Adrenal gland (tissue), 12 donors: ENCODE data around the gene OR14K1. TPM values are rescaled to one million over a fixed set of nuclear protein-coding genes. Genes with fewer than 3 reads are reported as not detected.
"Not testable (repeated sequence)": the region's sequence is repeated elsewhere in the genome, so short reads cannot be mapped to it uniquely, and the experiment has no call there.

Experiments
- DNase-seq, 7 donors: peaks; one replicate each; pipeline ENCODE4 v3.0.0-alpha.2; 2019 to 2020
- H3K27ac ChIP-seq, 5 donors: fragments of 200-600 bp; sonication (generic) in 4 of 5; 1 replicate in 3 of 5; 2 replicates in 2 of 5; pipeline versions ENCODE4 v1.5.1 to v1.8.0; 2016 to 2020; ENCODE audit warnings: mild to moderate bottlenecking in 1 of 5
- H3K27me3 ChIP-seq: fragments of 200-600 bp; 2 replicates; pipeline ENCODE4 v1.8.0; 2021
- H3K36me3 ChIP-seq, 2 donors: fragments of 200-600 bp; replicated peaks in 1 of 2; 1 replicate in 1 of 2; 2 replicates in 1 of 2; pipeline versions ENCODE4 v1.5.1 to v1.8.0; 2018 to 2022
- H3K4me1 ChIP-seq, 2 donors: fragments of 200-600 bp; replicated peaks in 1 of 2; 1 replicate in 1 of 2; 2 replicates in 1 of 2; pipeline versions ENCODE4 v1.5.1 to v1.8.0; 2018 to 2021
- H3K4me3 ChIP-seq, 4 donors: fragments of 200-600 bp; sonication (generic) in 3 of 4; one replicate each; pipeline ENCODE4 v1.5.1; 2016 to 2018
- H3K9me3 ChIP-seq, 3 donors: fragments of 200-600 bp; sonication (generic) in 1 of 3; replicated peaks in 1 of 3; 1 replicate in 2 of 3; 2 replicates in 1 of 3; pipeline versions ENCODE4 v1.5.1 to v1.8.0; 2016 to 2021
- POLR2A ChIP-seq, 2 donors: fragments of 450-650 bp; IDR thresholded peaks; one replicate each; pipeline ENCODE4 v1.6.1; 2017; ENCODE audit warnings: antibody characterized with exemption in 2 of 2, mild to moderate bottlenecking in 2 of 2, moderate library complexity in 1 of 2
- WGBS, 4 donors: extraction: QIAGEN DNeasy Blood & Tissue Kit in 2 of 4; methylation state at CpG; one replicate each; pipeline versions ENCODE4 v1.1.5 to v1.1.7; 2013 to 2017; 5-methylcytosine and 5-hydroxymethylcytosine counted together
- intact Hi-C, 2 donors: fragments of 100-400 bp; cut with DNase I; formaldehyde crosslinking; loops; one replicate each; pipeline versions ENCODE4 v1.14.1 to v1.15.0; 2022 to 2023
- polyA plus RNA-seq, 3 donors: library from polyadenylated mRNA; stranded (reverse); fragments of 200-250 nt in 2 of 3; fragments of 350-450 nt in 1 of 3; fragmentation: Illumina TruSeq in 1 of 3; extraction: RNeasy Lipid Tissue Mini Kit (QIAGEN cat#74804) in 1 of 3; gene quantifications; one replicate each; pipeline ENCODE4 v1.2.3, GENCODE V29; 2013 to 2014
- total RNA-seq, 9 donors: library from RNA; depleted of rRNA in 4 of 9; stranded (reverse); fragments of >200 nt in 4 of 9; fragments of 120-200 nt in 1 of 9; fragmentation: NEBNext Ultra II Directional in 1 of 9; extraction: Animal tissue kit (Norgen Biotek cat#: 25700) in 1 of 9; gene quantifications; one replicate each; pipeline versions ENCODE4 v1.1.0 to v1.2.4, GENCODE V29; 2013 to 2023
- TF ChIP-seq, protein P1 (sequence below), 6 experiments: fragments of 450-650 bp in 4 of 6; fragments of 200-600 bp in 2 of 6; sonication (generic) in 1 of 6; IDR thresholded peaks; 1 replicate in 5 of 6; 2 replicates in 1 of 6; pipeline versions ENCODE4 v1.5.1 to v1.8.0; 2016 to 2021; ENCODE audit warnings: antibody characterized with exemption in 6 of 6, mild to moderate bottlenecking in 2 of 6, moderate library complexity in 1 of 6
- donor health status: healthy with polysubstance abuse.
- donor health status: Bipolar disorder and iron deficiency.
- donor health status: DM: yes; HTN: yes; CAD: no.
- donor health status: DM: no; HTN: no; CAD: no.
- donor health status: DM: no; HTN: no; CAD: no.
- donor health status: DM: yes; HTN: yes; CAD: no.

OR14K1 gene
- total and polyA plus RNA-seq, 12 donors: 0.11 to 0.94 TPM; not detected in 10

GRCh38 chr1:247746391-247746935, 8.0 kb downstream of the OR14K1 start:
- H3K4me3 ChIP-seq: no peak overlapping the region
- no peaks in the 10 kb centered on the region for H3K27me3 ChIP-seq
- H3K27ac ChIP-seq: no peak overlapping the region
- H3K4me1 ChIP-seq: no peaks in the 10 kb centered on the region
- DNase-seq: no peak
- H3K9me3 ChIP-seq: peaks cover 0 to 7% (median 0%) of the 10 kb centered on the region in 3 donors
- H3K36me3 ChIP-seq: no peaks in the 10 kb centered on the region
- WGBS, 4 donors: 63 to 78% (median 65%) methylated on average over 3 of the region's 3 CpGs
- TF ChIP-seq POLR2A (IDR thresholded peaks at IDR 0.05): no peak
- TF ChIP-seq, protein P1, sequence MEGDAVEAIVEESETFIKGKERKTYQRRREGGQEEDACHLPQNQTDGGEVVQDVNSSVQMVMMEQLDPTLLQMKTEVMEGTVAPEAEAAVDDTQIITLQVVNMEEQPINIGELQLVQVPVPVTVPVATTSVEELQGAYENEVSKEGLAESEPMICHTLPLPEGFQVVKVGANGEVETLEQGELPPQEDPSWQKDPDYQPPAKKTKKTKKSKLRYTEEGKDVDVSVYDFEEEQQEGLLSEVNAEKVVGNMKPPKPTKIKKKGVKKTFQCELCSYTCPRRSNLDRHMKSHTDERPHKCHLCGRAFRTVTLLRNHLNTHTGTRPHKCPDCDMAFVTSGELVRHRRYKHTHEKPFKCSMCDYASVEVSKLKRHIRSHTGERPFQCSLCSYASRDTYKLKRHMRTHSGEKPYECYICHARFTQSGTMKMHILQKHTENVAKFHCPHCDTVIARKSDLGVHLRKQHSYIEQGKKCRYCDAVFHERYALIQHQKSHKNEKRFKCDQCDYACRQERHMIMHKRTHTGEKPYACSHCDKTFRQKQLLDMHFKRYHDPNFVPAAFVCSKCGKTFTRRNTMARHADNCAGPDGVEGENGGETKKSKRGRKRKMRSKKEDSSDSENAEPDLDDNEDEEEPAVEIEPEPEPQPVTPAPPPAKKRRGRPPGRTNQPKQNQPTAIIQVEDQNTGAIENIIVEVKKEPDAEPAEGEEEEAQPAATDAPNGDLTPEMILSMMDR (IDR thresholded peaks at IDR 0.05): no peak
- intact Hi-C loops: no loop called here

- H3K4me3 ChIP-seq: no peak overlapping the region
- no peaks in the 10 kb centered on the region for H3K4me1 ChIP-seq
- intact Hi-C loops: no loop called here
- H3K9me3 ChIP-seq: peaks cover 0 to 7% (median 0%) of the 10 kb centered on the region in 3 donors
- DNase-seq: no peak
- no peak overlapping the region for H3K27ac ChIP-seq
- TF ChIP-seq, protein P1 (IDR thresholded peaks at IDR 0.05): no peak
- TF ChIP-seq POLR2A (IDR thresholded peaks at IDR 0.05): no peak
- no peaks in the 10 kb centered on the region for H3K27me3 ChIP-seq
- H3K36me3 ChIP-seq: no peaks in the 10 kb centered on the region
- 82 to 88% (median 86%) methylated on average over 7 of the region's 7 CpGs for WGBS, 4 donors
These were observed 9.2 kb downstream of the OR14K1 start for GRCh38 chr1:247747616-247748015.

DNA sequence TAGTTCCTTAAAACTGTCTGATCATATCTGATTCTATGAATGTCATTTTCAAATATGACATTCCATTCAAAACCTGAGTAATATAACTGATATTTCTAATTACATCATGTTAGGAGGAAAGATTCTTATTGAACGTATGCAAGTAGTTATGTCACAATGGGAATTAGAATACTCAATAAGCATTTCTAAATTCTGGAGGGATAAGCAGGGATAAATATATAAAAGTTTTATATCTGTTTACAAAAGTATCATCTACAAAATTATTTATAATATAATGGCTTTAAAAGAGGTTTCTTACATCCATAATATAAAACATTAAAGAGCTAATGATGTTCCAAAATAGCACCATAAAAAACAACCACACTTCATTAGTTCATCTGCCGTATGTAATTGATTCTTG, 9.6 kb downstream of the OR14K1 start, which contains the start of gene OR14A2:
TSS of gene OR14A2 (minus strand) at position 101 of the 400 bp plus-strand sequence.
- intact Hi-C loops: no loop called here
- DNase-seq: no peak
- Histone ChIP-seq H3K27ac (no peak within 1 kb of the TSS), H3K4me1 (no peaks in the 10 kb centered on the region), H3K27me3 (no peaks in the 10 kb centered on the region), H3K9me3 (peaks cover 0 to 7% (median 0%) of the 10 kb centered on the region in 3 donors), H3K4me3 (no peak within 1 kb of the TSS), H3K36me3 (no peaks in the 10 kb centered on the region)
- WGBS, 4 donors: 74 to 84% (median 79%) methylated on average over 2 of the region's 2 CpGs
- TF ChIP-seq, protein P1 (IDR thresholded peaks at IDR 0.05): no peak
- no peak for TF ChIP-seq POLR2A (IDR thresholded peaks at IDR 0.05)

GRCh38 chr1:247749870-247750269, 11.5 kb downstream of the OR14K1 start:
- 70 to 100% (median 77%) methylated on average over 1 of the region's 1 CpG; no CpG with 5 or more reads in 1 of the 4 donors for WGBS, 4 donors
- Histone ChIP-seq H3K27me3 (no peaks in the 10 kb centered on the region), H3K27ac (no peak overlapping the region), H3K4me1 (no peaks in the 10 kb centered on the region), H3K4me3 (no peak overlapping the region), H3K9me3 (peaks cover 0 to 7% (median 0%) of the 10 kb centered on the region in 3 donors), H3K36me3 (no peaks in the 10 kb centered on the region)
- TF ChIP-seq POLR2A (IDR thresholded peaks at IDR 0.05): no peak
- TF ChIP-seq, protein P1 (IDR thresholded peaks at IDR 0.05): no peak
- no peak for DNase-seq
- intact Hi-C loops: no loop called here

GRCh38 chr1:247754311-247754710, 15.9 kb downstream of the OR14K1 start:
- H3K27ac ChIP-seq, H3K36me3 ChIP-seq, H3K4me1 ChIP-seq, H3K4me3 ChIP-seq, intact Hi-C loops, DNase-seq, H3K9me3 ChIP-seq, H3K27me3 ChIP-seq: not testable (repeated sequence)
- 82 to 93% (median 87%) methylated on average over 1 of the region's 1 CpG for WGBS, 4 donors
